GM23338 (cell line): ENCODE measurements around the gene DHX40. TPM values are rescaled to one million over a fixed set of nuclear protein-coding genes. Genes with fewer than 3 reads are reported as not detected.

Experiments used
- ATAC-seq: fragments of 200-7000 bp; cut with Tn5 transposase; 3 replicates; pipeline ENCODE4 v1.9.1; 2020
- DNase-seq: peaks from one replicate; pipeline ENCODE4 v3.0.0-alpha.2; 2015; ENCODE audit warnings: low spot score
- H2AFZ ChIP-seq: fragments of 200-600 bp; sonication (generic); 2 replicates; pipeline ENCODE4 v1.8.0; 2016; ENCODE audit warnings: antibody characterized with exemption, mild to moderate bottlenecking, moderate library complexity
- H3F3A ChIP-seq: fragments of 200-600 bp; sonication (generic); replicated peaks from 2 replicates; pipeline ENCODE4 v1.8.0; 2017; ENCODE audit warnings: antibody characterized with exemption, mixed run types, low read depth
- H3K27ac ChIP-seq: fragments of 200-600 bp; sonication (generic); 2 replicates; pipeline ENCODE4 v1.6.1; 2016; ENCODE audit warnings: low read depth
- H3K27me3 ChIP-seq: fragments of 200-600 bp; sonication (generic); 2 replicates; pipeline ENCODE4 v1.8.0; 2016; ENCODE audit warnings: mild to moderate bottlenecking, mixed run types, moderate library complexity; ENCODE audit not compliant: insufficient read depth
- H3K36me3 ChIP-seq: fragments of 200-600 bp; sonication (generic); 2 replicates; pipeline ENCODE4 v1.8.0; 2016; ENCODE audit warnings: mild to moderate bottlenecking; ENCODE audit not compliant: insufficient read depth
- H3K4me1 ChIP-seq: fragments of 200-600 bp; sonication (generic); 2 replicates; pipeline ENCODE4 v1.8.0; 2016; ENCODE audit warnings: mild to moderate bottlenecking, moderate library complexity; ENCODE audit not compliant: insufficient read depth
- H3K4me2 ChIP-seq: fragments of 200-600 bp; sonication (generic); 2 replicates; pipeline ENCODE4 v1.7.1; 2017; ENCODE audit warnings: mixed run types
- H3K4me3 ChIP-seq: fragments of 200-600 bp; sonication (generic); 2 replicates; pipeline ENCODE4 v1.6.1; 2016; ENCODE audit warnings: mixed run types
- H3K79me2 ChIP-seq: fragments of 200-600 bp; sonication (generic); replicated peaks from 2 replicates; pipeline ENCODE4 v1.8.0; 2017; ENCODE audit warnings: mild to moderate bottlenecking; ENCODE audit not compliant: insufficient read depth
- H3K9me2 ChIP-seq: fragments of 200-600 bp; sonication (generic); 2 replicates; pipeline ENCODE4 v1.8.0; 2017; ENCODE audit not compliant: insufficient read depth
- H4K20me1 ChIP-seq: fragments of 200-600 bp; sonication (generic); replicated peaks from 2 replicates; pipeline ENCODE4 v1.8.0; 2017; ENCODE audit warnings: mild to moderate bottlenecking; ENCODE audit not compliant: insufficient read depth
- H3K27ac Mint-ChIP-seq: 2 replicates; pipeline ENCODE4 v1.8.0; 2020; ENCODE audit warnings: inconsistent platforms, mild to moderate bottlenecking, moderate library complexity, mixed read lengths
- H3K27me3 Mint-ChIP-seq: 3 replicates; pipeline ENCODE4 v1.8.0; 2022; ENCODE audit warnings: low read depth, mild to moderate bottlenecking, moderate library complexity, mixed read lengths, inconsistent platforms; ENCODE audit not compliant: insufficient read depth, poor library complexity
- H3K36me3 Mint-ChIP-seq: 3 replicates; pipeline ENCODE4 v1.8.0; 2021; ENCODE audit warnings: low read depth, mild to moderate bottlenecking, inconsistent platforms, moderate library complexity, mixed read lengths
- H3K4me1 Mint-ChIP-seq: 3 replicates; pipeline ENCODE4 v1.8.0; 2020; ENCODE audit warnings: mild to moderate bottlenecking, inconsistent platforms, mixed read lengths
- H3K4me3 Mint-ChIP-seq: 3 replicates; pipeline ENCODE4 v1.8.0; 2021; ENCODE audit warnings: moderate library complexity, mild to moderate bottlenecking, inconsistent platforms, mixed read lengths
- H3K9me3 Mint-ChIP-seq: 3 replicates; pipeline ENCODE4 v1.8.0; 2020; ENCODE audit warnings: moderate library complexity, mild to moderate bottlenecking, inconsistent platforms, mixed read lengths
- CREB1 ChIP-seq: fragments of 250-450 bp; sonication (Bioruptor Pico); IDR thresholded peaks from 2 replicates; pipeline ENCODE4 v1.5.0; 2020; ENCODE audit warnings: low read depth, mild to moderate bottlenecking, moderate library complexity
- ETS1 ChIP-seq: IDR thresholded peaks from 2 replicates; pipeline ENCODE4 v1.6.1; 2016; ENCODE audit warnings: antibody characterized with exemption
- EZH2 ChIP-seq: fragments of 200-600 bp; sonication (generic); IDR thresholded peaks from one replicate; pipeline ENCODE4 v1.8.0; 2017; ENCODE audit warnings: antibody characterized with exemption, mild to moderate bottlenecking, low read depth; ENCODE audit not compliant: unreplicated experiment
- EZH2phosphoT487 ChIP-seq: fragments of 200-600 bp; sonication (generic); IDR thresholded peaks from one replicate; pipeline ENCODE4 v1.8.1; 2018; ENCODE audit warnings: antibody characterized with exemption; ENCODE audit not compliant: unreplicated experiment
- JUNB ChIP-seq: IDR thresholded peaks from one replicate; pipeline ENCODE4 v1.6.1; 2016; ENCODE audit warnings: antibody characterized with exemption; ENCODE audit not compliant: unreplicated experiment
- NANOG ChIP-seq: IDR thresholded peaks from 2 replicates; pipeline ENCODE4 v1.6.1; 2016; ENCODE audit warnings: antibody characterized with exemption, borderline replicate concordance
- POLR2AphosphoS5 ChIP-seq: IDR thresholded peaks from 2 replicates; pipeline ENCODE4 v1.6.1; 2016; ENCODE audit warnings: antibody characterized with exemption, low read depth
- STAT1 ChIP-seq: IDR thresholded peaks from one replicate; pipeline ENCODE4 v1.6.1; 2016; ENCODE audit warnings: antibody characterized with exemption; ENCODE audit not compliant: unreplicated experiment
- ZNF114 ChIP-seq: fragments of 250-450 bp; sonication (Bioruptor Pico); IDR thresholded peaks from 2 replicates; pipeline ENCODE4 v1.5.0; 2020; ENCODE audit warnings: mild to moderate bottlenecking, moderate library complexity
- ZNF331 ChIP-seq: fragments of 250-450 bp; sonication (Bioruptor Pico); IDR thresholded peaks from 2 replicates; pipeline ENCODE4 v1.5.0; 2020; ENCODE audit warnings: low read depth, mild to moderate bottlenecking, moderate library complexity
- polyA plus RNA-seq: library from polyadenylated mRNA; unstranded; fragments of >200 nt; fragmentation: Nextera tagmentation; extraction: Ambion mirVana; gene quantifications from 2 replicates; pipeline ENCODE4 v1.2.1, GENCODE V29; 2016
- total RNA-seq: library from RNA; depleted of rRNA; stranded (reverse); fragments of >200 nt; shearing (Covaris generic); gene quantifications from 2 replicates; pipeline ENCODE4 v1.2.3, GENCODE V29; 2014
- TF ChIP-seq, protein P1 (sequence below): IDR thresholded peaks from one replicate; pipeline ENCODE4 v1.6.1; 2018; ENCODE audit warnings: antibody characterized with exemption; ENCODE audit not compliant: unreplicated experiment
- TF ChIP-seq, protein P2 (sequence below): fragments of 250-450 bp; sonication (Bioruptor Pico); IDR thresholded peaks from 2 replicates; pipeline ENCODE4 v1.5.0; 2020; ENCODE audit warnings: mild to moderate bottlenecking, moderate library complexity
- TF ChIP-seq, protein P3 (sequence below), 2 experiments: fragments of 200-600 bp in 1 of 2; sonication (generic) in 1 of 2; conservative IDR thresholded peaks; 2 replicates each; pipeline versions ENCODE4 v1.5.1 to v1.6.1; 2016 to 2017; ENCODE audit warnings: antibody characterized with exemption in 2 of 2, low read depth in 2 of 2, mild to moderate bottlenecking in 2 of 2, moderate library complexity in 1 of 2

The DHX40 gene
- total and polyA plus RNA-seq, 2 experiments from 2014 or later, result 14.5 to 38.2 TPM

- H3K36me3 Mint-ChIP-seq, result peaks cover 26% of the 10 kb centered on the region; the same call in 2 of the 3 replicates
- H3K27ac ChIP-seq, result no peak overlapping the region
- H3K4me1 Mint-ChIP-seq, result peaks cover 15% of the 10 kb centered on the region; the same call in 2 of the 3 replicates
- no peak overlapping the region for H3K4me3 Mint-ChIP-seq
- H3K9me2 ChIP-seq, result no peaks in the 10 kb centered on the region
- peaks cover 74% of the 10 kb centered on the region for H4K20me1 ChIP-seq
- no peak overlapping the region for H3K27ac Mint-ChIP-seq
- peaks cover 100% of the 10 kb centered on the region for H3K79me2 ChIP-seq
- H3K4me1 ChIP-seq, result peaks cover 13% of the 10 kb centered on the region
- no peak for DNase-seq
- H3K36me3 ChIP-seq, result no peaks in the 10 kb centered on the region
- TF ChIP-seq ZNF114 (no peak), POLR2AphosphoS5 (no peak), NANOG (no peak), ETS1 (no peak), CREB1 (CRISPR knock-in tag) (no peak), EZH2 (no peak), STAT1 (no peak), EZH2phosphoT487 (no peak), ZNF331 (CRISPR knock-in tag) (no peak), JUNB (no peak)
- TF ChIP-seq, protein P1, sequence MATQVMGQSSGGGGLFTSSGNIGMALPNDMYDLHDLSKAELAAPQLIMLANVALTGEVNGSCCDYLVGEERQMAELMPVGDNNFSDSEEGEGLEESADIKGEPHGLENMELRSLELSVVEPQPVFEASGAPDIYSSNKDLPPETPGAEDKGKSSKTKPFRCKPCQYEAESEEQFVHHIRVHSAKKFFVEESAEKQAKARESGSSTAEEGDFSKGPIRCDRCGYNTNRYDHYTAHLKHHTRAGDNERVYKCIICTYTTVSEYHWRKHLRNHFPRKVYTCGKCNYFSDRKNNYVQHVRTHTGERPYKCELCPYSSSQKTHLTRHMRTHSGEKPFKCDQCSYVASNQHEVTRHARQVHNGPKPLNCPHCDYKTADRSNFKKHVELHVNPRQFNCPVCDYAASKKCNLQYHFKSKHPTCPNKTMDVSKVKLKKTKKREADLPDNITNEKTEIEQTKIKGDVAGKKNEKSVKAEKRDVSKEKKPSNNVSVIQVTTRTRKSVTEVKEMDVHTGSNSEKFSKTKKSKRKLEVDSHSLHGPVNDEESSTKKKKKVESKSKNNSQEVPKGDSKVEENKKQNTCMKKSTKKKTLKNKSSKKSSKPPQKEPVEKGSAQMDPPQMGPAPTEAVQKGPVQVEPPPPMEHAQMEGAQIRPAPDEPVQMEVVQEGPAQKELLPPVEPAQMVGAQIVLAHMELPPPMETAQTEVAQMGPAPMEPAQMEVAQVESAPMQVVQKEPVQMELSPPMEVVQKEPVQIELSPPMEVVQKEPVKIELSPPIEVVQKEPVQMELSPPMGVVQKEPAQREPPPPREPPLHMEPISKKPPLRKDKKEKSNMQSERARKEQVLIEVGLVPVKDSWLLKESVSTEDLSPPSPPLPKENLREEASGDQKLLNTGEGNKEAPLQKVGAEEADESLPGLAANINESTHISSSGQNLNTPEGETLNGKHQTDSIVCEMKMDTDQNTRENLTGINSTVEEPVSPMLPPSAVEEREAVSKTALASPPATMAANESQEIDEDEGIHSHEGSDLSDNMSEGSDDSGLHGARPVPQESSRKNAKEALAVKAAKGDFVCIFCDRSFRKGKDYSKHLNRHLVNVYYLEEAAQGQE, result no peak
- TF ChIP-seq, protein P2, sequence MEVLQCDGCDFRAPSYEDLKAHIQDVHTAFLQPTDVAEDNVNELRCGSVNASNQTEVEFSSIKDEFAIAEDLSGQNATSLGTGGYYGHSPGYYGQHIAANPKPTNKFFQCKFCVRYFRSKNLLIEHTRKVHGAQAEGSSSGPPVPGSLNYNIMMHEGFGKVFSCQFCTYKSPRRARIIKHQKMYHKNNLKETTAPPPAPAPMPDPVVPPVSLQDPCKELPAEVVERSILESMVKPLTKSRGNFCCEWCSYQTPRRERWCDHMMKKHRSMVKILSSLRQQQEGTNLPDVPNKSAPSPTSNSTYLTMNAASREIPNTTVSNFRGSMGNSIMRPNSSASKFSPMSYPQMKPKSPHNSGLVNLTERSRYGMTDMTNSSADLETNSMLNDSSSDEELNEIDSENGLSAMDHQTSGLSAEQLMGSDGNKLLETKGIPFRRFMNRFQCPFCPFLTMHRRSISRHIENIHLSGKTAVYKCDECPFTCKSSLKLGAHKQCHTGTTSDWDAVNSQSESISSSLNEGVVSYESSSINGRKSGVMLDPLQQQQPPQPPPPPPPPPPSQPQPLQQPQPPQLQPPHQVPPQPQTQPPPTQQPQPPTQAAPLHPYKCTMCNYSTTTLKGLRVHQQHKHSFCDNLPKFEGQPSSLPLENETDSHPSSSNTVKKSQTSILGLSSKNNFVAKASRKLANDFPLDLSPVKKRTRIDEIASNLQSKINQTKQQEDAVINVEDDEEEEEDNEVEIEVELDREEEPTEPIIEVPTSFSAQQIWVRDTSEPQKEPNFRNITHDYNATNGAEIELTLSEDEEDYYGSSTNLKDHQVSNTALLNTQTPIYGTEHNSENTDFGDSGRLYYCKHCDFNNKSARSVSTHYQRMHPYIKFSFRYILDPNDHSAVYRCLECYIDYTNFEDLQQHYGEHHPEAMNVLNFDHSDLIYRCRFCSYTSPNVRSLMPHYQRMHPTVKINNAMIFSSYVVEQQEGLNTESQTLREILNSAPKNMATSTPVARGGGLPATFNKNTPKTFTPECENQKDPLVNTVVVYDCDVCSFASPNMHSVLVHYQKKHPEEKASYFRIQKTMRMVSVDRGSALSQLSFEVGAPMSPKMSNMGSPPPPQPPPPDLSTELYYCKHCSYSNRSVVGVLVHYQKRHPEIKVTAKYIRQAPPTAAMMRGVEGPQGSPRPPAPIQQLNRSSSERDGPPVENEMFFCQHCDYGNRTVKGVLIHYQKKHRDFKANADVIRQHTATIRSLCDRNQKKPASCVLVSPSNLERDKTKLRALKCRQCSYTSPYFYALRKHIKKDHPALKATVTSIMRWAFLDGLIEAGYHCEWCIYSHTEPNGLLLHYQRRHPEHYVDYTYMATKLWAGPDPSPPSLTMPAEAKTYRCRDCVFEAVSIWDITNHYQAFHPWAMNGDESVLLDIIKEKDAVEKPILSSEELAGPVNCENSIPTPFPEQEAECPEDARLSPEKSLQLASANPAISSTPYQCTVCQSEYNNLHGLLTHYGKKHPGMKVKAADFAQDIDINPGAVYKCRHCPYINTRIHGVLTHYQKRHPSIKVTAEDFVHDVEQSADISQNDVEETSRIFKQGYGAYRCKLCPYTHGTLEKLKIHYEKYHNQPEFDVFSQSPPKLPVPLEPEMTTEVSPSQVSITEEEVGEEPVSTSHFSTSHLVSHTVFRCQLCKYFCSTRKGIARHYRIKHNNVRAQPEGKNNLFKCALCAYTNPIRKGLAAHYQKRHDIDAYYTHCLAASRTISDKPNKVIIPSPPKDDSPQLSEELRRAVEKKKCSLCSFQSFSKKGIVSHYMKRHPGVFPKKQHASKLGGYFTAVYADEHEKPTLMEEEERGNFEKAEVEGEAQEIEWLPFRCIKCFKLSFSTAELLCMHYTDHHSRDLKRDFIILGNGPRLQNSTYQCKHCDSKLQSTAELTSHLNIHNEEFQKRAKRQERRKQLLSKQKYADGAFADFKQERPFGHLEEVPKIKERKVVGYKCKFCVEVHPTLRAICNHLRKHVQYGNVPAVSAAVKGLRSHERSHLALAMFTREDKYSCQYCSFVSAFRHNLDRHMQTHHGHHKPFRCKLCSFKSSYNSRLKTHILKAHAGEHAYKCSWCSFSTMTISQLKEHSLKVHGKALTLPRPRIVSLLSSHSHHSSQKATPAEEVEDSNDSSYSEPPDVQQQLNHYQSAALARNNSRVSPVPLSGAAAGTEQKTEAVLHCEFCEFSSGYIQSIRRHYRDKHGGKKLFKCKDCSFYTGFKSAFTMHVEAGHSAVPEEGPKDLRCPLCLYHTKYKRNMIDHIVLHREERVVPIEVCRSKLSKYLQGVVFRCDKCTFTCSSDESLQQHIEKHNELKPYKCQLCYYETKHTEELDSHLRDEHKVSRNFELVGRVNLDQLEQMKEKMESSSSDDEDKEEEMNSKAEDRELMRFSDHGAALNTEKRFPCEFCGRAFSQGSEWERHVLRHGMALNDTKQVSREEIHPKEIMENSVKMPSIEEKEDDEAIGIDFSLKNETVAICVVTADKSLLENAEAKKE (CRISPR knock-in tag), result no peak
- TF ChIP-seq, protein P3, sequence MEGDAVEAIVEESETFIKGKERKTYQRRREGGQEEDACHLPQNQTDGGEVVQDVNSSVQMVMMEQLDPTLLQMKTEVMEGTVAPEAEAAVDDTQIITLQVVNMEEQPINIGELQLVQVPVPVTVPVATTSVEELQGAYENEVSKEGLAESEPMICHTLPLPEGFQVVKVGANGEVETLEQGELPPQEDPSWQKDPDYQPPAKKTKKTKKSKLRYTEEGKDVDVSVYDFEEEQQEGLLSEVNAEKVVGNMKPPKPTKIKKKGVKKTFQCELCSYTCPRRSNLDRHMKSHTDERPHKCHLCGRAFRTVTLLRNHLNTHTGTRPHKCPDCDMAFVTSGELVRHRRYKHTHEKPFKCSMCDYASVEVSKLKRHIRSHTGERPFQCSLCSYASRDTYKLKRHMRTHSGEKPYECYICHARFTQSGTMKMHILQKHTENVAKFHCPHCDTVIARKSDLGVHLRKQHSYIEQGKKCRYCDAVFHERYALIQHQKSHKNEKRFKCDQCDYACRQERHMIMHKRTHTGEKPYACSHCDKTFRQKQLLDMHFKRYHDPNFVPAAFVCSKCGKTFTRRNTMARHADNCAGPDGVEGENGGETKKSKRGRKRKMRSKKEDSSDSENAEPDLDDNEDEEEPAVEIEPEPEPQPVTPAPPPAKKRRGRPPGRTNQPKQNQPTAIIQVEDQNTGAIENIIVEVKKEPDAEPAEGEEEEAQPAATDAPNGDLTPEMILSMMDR (conservative IDR thresholded peaks at IDR 0.05; ENCODE audit: low read depth in 2 of 2), result no peak
- no peaks in the 10 kb centered on the region for H3F3A ChIP-seq
- ATAC-seq, result no peak
- H3K4me2 ChIP-seq, result no peak overlapping the region
- no peaks in the 10 kb centered on the region for H3K9me3 Mint-ChIP-seq
- peaks cover 5% of the 10 kb centered on the region for H3K27me3 Mint-ChIP-seq
- H3K4me3 ChIP-seq, result no peak overlapping the region
- H3K27me3 ChIP-seq, result no peaks in the 10 kb centered on the region
- no peak overlapping the region for H2AFZ ChIP-seq
Measured at GRCh38 chr17:59629174-59629573, 63.8 kb downstream of the DHX40 start.
